Measurements from ENCODE around the gene CCDC182. TPM values are rescaled to one million over a fixed set of nuclear protein-coding genes. Genes with fewer than 3 reads are reported as not detected.

Gene CCDC182
- total and polyA plus RNA-seq, 10 donors = not detected

DNA sequence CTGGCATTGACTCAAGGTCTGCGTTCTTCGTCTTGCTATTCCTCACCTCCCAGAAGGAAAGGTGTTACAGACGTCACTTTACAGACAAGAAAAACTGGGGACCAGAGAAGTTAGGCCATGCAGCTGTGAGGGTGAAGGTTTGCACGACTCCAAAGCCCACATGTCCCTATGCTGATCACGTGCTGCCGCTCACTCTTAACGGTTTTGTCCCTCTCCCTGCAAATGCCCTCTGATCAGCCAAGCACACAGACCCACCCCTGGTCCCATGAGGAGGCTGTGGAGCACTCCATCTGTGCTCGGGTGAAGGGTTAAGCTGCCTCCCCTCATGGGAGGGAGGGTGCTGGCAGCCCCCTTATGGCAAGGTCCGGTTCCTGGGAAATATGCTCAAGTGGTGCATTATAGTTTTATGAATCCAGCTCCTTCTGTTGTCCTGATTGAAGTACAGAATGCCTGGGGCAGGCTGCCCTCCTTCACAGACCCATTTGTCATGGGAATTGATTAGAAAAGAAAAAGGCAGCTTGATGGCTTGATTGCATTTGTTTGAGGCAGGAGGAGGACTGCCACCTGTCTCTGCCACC, 18.8 kb downstream of the CCDC182 start:
- H3K9me3 ChIP-seq = no peaks in the 10 kb centered on the region
- TF ChIP-seq POLR2A (IDR thresholded peaks at IDR 0.05) (no peak), POLR2AphosphoS5 (IDR thresholded peaks at IDR 0.05) (no peak)
- TF ChIP-seq, protein P1, sequence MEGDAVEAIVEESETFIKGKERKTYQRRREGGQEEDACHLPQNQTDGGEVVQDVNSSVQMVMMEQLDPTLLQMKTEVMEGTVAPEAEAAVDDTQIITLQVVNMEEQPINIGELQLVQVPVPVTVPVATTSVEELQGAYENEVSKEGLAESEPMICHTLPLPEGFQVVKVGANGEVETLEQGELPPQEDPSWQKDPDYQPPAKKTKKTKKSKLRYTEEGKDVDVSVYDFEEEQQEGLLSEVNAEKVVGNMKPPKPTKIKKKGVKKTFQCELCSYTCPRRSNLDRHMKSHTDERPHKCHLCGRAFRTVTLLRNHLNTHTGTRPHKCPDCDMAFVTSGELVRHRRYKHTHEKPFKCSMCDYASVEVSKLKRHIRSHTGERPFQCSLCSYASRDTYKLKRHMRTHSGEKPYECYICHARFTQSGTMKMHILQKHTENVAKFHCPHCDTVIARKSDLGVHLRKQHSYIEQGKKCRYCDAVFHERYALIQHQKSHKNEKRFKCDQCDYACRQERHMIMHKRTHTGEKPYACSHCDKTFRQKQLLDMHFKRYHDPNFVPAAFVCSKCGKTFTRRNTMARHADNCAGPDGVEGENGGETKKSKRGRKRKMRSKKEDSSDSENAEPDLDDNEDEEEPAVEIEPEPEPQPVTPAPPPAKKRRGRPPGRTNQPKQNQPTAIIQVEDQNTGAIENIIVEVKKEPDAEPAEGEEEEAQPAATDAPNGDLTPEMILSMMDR (IDR thresholded peaks at IDR 0.05 in 8 of 11, conservative IDR thresholded peaks at IDR 0.05 in 3 of 11) = no peak
- no peaks in the 10 kb centered on the region for H3K27me3 ChIP-seq (replicated peaks in 1 of 7)
- H3K4me1 ChIP-seq = peaks cover 3 to 22% (median 17%) of the 10 kb centered on the region in 6 donors
- no peak overlapping the region for H3K27ac ChIP-seq
- DNase-seq = no peak
- no peaks in the 10 kb centered on the region for H3K36me3 ChIP-seq
- WGBS, 5 donors = 63 to 82% (median 73%) methylated on average over 9 of the region's 9 CpGs
- intact Hi-C loops (cut with DNase I; ENCODE audit: low total_unique reads) = no loop called here
- no peak overlapping the region for H3K4me3 ChIP-seq

DNA sequence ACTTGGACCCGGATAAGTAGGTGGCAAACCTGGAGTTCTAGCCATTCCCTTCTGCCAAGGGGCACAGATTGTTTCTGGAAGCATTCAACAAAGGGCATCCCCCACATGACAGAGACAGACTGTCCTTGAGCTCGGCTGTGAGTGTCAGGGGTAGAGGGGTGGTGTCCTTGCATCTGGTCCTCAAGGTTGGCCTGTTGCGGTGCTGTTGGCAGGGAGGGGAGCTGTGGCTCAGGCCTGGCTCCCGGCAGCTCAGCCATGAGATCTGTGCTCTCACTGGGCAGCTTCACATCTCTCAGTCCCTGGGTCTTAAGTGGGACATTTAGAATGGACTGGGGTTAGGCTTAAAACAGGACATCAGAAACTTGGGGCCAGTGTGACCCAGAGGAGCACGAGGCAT, 20.4 kb downstream of the CCDC182 start:
- Histone ChIP-seq H3K4me3 (no peak overlapping the region), H3K4me1 (peaks cover 3 to 22% (median 17%) of the 10 kb centered on the region in 6 donors), H3K27ac (no peak overlapping the region), H3K27me3 (replicated peaks in 1 of 7) (no peaks in the 10 kb centered on the region), H3K9me3 (no peaks in the 10 kb centered on the region), H3K36me3 (no peaks in the 10 kb centered on the region)
- intact Hi-C loops (cut with DNase I; ENCODE audit: low total_unique reads) = no loop called here
- TF ChIP-seq, protein P1 (IDR thresholded peaks at IDR 0.05 in 8 of 11, conservative IDR thresholded peaks at IDR 0.05 in 3 of 11) = no peak
- TF ChIP-seq POLR2A (IDR thresholded peaks at IDR 0.05) = no peak
- TF ChIP-seq POLR2AphosphoS5 (IDR thresholded peaks at IDR 0.05) = no peak
- 77 to 86% (median 84%) methylated on average over 2 to 5 of the region's 5 CpGs for WGBS, 5 donors
- DNase-seq = no peak

DNA sequence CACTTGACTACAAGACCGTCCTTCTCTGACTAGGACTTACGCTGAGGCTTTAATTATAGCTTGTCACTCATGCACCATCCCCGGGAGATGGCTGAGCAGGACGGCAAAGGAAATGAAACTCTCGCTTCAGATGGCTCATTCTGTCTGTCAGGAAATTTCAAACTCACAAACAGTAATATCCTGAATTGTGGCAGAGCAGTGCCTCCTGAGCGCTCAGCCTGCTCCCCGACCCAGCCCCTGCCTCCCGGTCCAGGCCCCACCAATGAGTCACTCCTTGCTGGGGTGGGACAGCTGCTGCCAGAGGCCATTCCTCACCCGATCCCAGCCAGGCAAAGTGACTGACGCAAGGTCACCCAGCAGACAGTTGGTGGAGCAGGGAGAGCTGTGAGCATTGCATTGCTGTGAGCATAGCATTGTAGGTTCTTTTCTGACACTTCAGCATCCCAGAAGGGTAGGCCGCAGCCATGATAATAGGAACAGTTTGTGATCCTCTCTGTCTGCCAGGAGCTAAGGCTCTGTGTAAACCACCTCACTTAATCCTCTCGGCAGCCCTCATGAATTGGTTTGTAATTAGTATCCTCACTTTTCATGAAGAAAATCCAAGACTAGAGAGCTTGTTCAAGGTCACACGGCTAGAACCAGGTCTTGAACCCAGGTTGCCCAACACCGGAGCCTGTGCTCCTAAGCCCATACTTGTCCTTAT, 20.9 kb downstream of the CCDC182 start:
- no peak for DNase-seq
- no peak overlapping the region for H3K27ac ChIP-seq
- H3K9me3 ChIP-seq = no peaks in the 10 kb centered on the region
- no peaks in the 10 kb centered on the region for H3K36me3 ChIP-seq
- TF ChIP-seq, protein P1 (IDR thresholded peaks at IDR 0.05 in 8 of 11, conservative IDR thresholded peaks at IDR 0.05 in 3 of 11) = no peak
- TF ChIP-seq POLR2AphosphoS5 (IDR thresholded peaks at IDR 0.05) (no peak), POLR2A (IDR thresholded peaks at IDR 0.05) (no peak)
- WGBS, 5 donors = 47 to 56% (median 53%) methylated on average over 13 to 14 of the region's 14 CpGs
- intact Hi-C loops (cut with DNase I; ENCODE audit: low total_unique reads) = no loop called here
- peaks cover 3 to 22% (median 17%) of the 10 kb centered on the region in 6 donors for H3K4me1 ChIP-seq
- H3K27me3 ChIP-seq (replicated peaks in 1 of 7) = no peaks in the 10 kb centered on the region
- H3K4me3 ChIP-seq = peak overlapping the region in 1 of 8 donors; percentile 13

DNA sequence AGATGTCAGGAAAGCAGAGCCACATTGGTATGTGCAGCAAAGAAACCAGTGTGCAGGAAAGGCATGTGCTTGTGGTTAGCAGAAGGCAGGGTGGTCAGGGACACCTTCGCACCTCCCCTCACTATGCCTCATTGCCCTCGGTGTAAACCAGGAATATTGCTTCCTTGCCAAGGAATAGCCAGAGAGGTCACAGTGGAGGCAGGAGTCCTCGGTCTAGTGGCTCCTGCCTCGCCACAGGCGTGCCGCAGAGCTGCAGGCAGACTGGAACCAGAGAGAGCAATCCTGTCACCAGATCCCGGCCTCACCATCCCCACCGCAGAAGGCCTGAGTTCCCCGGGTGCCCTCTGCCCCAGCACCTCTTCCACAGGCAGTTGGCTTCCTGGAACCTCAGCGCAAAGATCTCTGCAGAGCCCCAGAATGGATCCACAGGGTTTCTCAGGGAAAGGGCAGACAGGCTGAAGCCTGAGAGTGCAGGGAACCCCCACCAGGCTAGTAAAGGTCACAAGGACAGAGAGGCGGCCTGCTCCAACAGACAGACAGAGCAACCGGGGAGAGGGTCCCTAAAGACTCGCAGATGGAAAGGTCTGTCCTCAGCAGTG, 21.6 kb downstream of the CCDC182 start:
- intact Hi-C loops (cut with DNase I; ENCODE audit: low total_unique reads) = no loop called here
- DNase-seq = no peak
- Histone ChIP-seq H3K9me3 (no peaks in the 10 kb centered on the region), H3K27ac (no peak overlapping the region), H3K36me3 (no peaks in the 10 kb centered on the region), H3K4me3 (peak overlapping the region in 1 of 8 donors; percentile 13), H3K4me1 (peaks cover 3 to 22% (median 17%) of the 10 kb centered on the region in 6 donors), H3K27me3 (replicated peaks in 1 of 7) (no peaks in the 10 kb centered on the region)
- TF ChIP-seq, protein P1 (IDR thresholded peaks at IDR 0.05 in 8 of 11, conservative IDR thresholded peaks at IDR 0.05 in 3 of 11) = no peak
- no peak for TF ChIP-seq POLR2AphosphoS5 (IDR thresholded peaks at IDR 0.05)
- TF ChIP-seq POLR2A (IDR thresholded peaks at IDR 0.05) = no peak
- 68 to 83% (median 75%) methylated on average over 11 to 13 of the region's 13 CpGs for WGBS, 5 donors

All from spleen (tissue), 11 donors.